Activated CD4-positive, alpha-beta T cell treated with anti-CD3 and anti-CD28 coated beads for 1 hour (primary cell): ENCODE measurements around the gene STAB1.

ENCODE experiments used
- DNase-seq: peaks from one replicate; pipeline ENCODE4 v3.0.0-alpha.2; 2020

STAB1 gene

GRCh38 chr3:52537726-52538421 lies 42.7 kb downstream of the STAB1 start:
- DNase-seq = no peak

GRCh38 chr3:52539010-52539653 lies 44.0 kb downstream of the STAB1 start:
- DNase-seq = no peak

GRCh38 chr3:52541050-52541449 lies 45.9 kb downstream of the STAB1 start:
- DNase-seq = no peak

GRCh38 chr3:52544937-52545336 lies 49.8 kb downstream of the STAB1 start:
- DNase-seq = no peak

GRCh38 chr3:52546111-52546901 lies 51.2 kb downstream of the STAB1 start:
- DNase-seq = no peak

GRCh38 chr3:52547143-52547542 lies 52.0 kb downstream of the STAB1 start:
- DNase-seq = no peak

GRCh38 chr3:52551118-52551517 lies 56.0 kb downstream of the STAB1 start:
- DNase-seq = no peak

- no peak for DNase-seq
Measured at GRCh38 chr3:52552089-52552488, 57.0 kb downstream of the STAB1 start.

GRCh38 chr3:52554026-52554755 lies 59.1 kb downstream of the STAB1 start:
- no peak for DNase-seq

GRCh38 chr3:52555056-52555455 lies 59.9 kb downstream of the STAB1 start:
- no peak for DNase-seq

- DNase-seq = no peak
Measured at GRCh38 chr3:52557011-52557960, 62.1 kb downstream of the STAB1 start.

GRCh38 chr3:52558436-52558835 lies 63.3 kb downstream of the STAB1 start:
- DNase-seq = no peak

GRCh38 chr3:52561028-52561747 lies 66.0 kb downstream of the STAB1 start:
- no peak for DNase-seq

GRCh38 chr3:52563984-52564383 lies 68.8 kb downstream of the STAB1 start:
- DNase-seq = no peak

GRCh38 chr3:52568069-52568468 lies 72.9 kb downstream of the STAB1 start:
- DNase-seq = no peak

GRCh38 chr3:52570076-52570475 lies 74.9 kb downstream of the STAB1 start:
- DNase-seq = no peak

- DNase-seq = no peak
Measured at GRCh38 chr3:52572221-52572620, 77.1 kb downstream of the STAB1 start.
